HG02884 (cell line): ENCODE measurements around the gene USP10.

Experiments used
- ATAC-seq: cut with Tn5 transposase; IDR thresholded peaks from one replicate; pipeline ENCODE4 v1.9.1; 2021; ENCODE audit warnings: mild to moderate bottlenecking, moderate library complexity; ENCODE audit not compliant: unreplicated experiment

USP10 gene

DNA sequence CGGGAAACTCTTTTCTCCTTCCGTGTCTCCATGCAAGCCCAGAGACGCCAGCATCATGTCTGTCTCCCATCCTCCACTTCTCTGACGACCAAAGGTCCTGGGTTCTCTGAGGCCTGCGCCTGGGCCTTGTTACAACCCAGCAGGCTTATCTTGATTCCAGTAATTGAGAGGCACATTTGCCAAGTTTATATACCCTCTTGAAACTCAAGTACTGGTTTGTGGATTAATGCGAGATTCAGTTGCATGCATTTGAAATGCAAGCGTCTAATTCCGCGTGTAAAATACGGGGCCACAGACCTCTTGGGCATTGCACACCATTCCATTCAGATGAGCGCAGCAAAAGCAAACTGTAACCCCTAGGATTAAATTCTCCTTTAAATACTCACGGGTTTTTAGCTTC lies 91.3 kb downstream of the USP10 start:
- no peak for ATAC-seq

DNA sequence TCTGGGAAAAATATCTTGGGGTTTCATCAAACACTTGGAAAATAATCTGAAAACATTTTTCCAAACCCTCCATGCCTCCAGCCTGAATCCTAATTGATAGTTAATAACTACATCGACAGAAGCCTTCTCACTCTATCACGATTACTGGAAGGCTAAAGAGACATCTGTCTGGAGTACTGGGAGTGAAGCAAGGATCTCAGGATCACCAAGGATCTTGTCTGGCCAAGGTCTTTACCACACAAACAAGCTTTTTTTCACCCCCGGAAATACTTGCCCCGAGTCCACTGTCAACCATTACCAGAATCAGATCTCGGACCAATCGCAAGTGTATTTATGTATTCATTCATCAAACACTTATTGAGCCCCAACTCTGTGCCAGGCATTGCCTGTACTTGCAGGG lies 91.7 kb downstream of the USP10 start:
- no peak for ATAC-seq

DNA sequence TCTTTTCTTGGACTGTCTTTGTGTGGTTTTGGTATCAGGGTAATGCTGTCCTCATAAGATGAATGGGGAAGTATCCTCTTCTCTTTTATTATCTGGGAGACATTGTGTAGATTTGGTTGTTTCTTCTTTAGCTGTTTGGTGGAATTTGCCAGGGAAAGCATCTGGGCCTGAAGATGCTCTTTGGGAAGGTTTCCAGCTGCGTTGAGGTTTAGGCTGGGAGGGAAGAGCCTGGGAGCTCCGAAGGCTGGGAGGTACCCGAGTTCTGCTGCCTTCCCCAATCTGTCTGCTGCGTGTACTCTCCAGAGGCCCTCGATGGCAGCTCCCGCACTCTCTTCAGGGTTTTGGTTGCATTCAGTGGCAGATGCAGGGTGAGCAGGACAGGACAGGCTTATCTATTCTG lies 94.4 kb downstream of the USP10 start:
- no peak for ATAC-seq

DNA sequence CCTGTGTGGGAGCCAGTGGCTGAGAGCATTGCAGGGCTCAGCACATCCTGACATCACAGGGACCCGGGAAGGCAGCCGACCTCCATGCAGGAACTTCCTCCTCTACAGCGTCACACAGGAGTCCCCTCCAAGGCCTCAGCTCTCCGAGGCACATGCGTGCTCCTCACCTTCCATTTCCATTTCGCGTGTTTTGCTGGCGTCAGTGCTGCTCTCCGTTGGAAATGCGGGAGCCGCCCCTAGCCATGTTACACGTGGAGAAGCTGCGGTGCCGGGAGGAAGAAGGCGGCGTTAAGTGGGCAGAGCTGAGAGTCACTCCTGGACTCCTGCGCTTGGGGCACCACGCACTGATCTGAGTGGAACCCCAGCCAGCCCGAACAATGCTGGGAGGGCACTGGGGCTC lies 94.8 kb downstream of the USP10 start:
- no peak for ATAC-seq

DNA sequence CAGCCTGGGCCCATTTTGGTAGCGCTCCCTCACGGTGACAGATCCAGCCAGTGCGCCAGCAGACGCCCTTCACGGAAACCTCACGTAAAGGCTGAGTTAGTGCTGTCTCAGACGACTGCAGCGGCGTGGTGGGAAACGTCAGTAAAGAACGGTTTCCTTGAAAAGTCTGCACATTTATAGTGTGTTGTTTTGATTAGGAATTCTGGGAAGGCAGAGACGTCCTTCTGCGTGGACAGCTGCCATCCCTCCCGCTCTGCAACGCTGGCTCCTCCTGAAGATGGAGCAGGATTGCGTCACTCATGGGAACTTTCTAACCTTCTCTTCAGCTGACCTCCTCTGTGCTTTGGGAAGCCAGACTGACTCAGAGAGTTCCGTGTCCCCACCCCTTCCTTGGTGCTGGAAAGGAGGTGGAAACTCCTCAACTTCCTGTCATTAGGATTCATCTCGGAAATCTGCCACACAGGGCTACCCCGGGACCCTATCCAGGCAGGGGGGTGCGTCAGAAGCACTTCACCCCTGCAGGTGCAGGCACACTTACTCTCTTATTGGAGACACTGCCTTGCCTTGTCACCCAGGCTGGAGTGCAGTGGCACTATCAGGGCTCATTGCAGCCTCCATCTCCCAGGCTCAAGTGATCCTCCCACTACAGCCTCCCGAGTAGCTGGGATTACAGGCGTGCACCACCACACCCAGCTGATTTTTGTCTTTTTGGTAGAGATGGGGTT lies 95.7 kb downstream of the USP10 start:
- ATAC-seq, result no peak

DNA sequence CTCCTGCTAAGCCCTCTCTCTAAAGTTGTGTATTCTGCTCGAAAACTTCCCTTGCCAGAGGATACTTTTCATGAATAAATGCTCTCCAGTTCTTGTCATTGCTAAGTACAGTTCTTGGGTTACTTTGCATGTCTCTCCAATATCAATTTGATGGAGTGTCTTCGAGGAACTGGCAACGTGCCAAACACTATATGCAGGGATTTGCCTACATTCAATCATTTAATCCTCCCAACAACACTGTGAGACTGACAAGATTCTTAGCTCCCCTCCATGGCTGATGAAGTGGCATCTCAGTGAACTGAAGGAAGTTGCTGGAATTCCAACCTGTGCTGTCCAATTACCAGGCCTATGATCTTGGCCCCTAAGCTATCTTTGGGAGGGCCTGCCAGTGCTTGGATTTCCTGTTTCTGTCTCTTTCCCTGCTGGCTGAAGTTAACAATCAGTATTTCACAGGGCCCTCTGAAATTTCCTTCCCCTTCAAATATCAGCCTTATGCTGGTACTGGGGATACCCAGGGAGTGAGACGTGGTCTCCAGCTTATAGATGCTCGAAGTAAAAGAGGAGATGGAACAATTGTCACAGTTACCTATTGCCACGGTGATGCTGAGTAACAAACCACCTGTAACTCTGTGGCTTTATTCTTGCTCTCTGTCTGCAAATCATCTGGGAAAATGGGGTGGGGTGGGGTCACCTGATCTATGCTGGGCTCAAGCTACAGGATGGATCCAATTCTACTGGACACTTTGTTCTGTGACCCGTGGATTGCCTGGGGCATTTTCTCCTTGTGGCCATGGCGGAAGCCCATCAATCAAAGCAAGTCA lies 100.6 kb downstream of the USP10 start:
- ATAC-seq, result no peak

DNA sequence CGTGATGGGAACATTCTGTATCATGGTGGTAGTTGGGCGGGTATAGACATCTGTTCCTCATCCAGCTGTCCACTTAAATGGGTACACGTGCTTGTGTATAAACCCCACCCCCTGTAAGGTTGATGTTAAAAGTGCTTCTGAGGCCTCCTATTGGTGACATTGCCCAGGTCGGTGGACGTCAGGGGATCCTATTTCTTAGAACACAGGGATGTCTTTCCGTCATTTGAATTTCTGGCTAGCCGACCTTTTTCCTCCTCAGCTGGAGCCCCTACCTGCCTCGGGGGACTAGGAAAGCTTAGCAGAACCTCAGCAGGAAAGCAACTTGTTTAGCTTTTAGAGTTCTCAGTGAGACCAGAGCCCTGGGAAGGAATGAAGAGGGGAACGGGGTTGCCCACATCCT lies 103.3 kb downstream of the USP10 start:
- no peak for ATAC-seq

DNA sequence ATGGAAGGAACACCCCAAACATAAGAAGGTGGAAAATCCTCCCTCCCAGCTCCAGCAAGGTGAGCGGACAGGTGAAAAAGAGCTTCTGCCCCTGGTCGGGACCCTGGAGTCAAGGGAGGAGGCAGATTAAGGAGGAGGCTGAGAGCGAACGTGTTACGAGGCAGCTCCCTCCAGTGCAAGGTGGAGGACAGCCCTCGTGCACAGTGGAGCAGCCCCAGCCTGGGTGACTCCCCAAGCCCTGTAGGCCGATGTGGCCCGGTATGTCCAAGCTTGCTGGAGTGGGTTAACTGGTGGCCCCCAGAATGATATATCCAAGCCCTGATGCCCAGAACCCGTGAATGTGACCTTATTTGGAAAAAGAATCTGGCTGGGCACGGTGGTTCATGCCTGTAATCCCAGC lies 104.5 kb downstream of the USP10 start:
- ATAC-seq, result no peak

DNA sequence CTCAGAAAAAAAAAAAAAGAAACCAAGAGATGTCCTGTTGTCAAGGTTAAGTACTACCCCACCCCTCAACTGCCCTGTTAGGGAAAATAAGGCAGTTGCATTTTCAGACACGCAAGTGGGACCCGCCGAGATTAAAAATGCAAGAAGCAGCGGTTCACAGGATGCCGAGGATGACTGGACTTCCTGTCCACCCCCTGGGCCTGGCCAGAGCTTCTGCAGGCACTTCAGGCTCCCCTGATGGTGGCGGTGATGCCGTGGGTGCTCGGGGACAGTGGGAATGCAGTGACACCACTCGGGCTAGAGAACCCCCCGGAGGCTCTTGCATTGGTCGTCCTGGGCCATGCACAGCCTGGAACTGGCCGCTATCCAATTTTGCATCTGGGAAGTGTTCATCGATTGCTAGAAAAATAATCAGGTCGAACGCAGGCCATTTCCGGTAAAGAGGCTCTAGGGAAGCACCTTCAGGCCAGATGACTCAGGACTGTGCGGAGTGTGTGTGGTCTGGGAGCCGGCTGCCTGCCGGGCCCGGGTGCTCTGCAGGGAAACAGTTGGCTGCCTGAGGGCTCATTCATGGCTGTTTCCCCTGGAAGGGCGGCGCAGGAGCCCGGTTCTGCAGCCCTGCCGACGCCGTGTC lies 106.6 kb downstream of the USP10 start:
- ATAC-seq, result no peak

DNA sequence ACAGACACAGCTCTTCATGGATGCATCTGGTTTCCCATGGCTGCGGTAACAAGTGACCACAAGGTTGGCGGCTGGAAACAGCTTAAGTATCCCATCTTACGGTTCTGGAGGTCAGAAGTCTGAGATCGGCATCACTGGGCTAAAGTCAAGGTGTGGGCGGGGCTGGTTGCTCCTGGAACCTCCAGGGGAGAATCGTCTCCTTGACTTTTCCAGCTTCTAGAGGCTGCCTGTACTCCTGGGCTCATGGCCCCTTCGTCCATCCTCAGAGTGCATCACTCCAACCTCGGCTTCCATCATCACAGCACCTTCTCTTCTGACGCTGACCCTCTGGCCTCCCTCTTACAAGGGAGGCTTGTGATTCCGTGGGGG lies 107.1 kb downstream of the USP10 start:
- no peak for ATAC-seq

DNA sequence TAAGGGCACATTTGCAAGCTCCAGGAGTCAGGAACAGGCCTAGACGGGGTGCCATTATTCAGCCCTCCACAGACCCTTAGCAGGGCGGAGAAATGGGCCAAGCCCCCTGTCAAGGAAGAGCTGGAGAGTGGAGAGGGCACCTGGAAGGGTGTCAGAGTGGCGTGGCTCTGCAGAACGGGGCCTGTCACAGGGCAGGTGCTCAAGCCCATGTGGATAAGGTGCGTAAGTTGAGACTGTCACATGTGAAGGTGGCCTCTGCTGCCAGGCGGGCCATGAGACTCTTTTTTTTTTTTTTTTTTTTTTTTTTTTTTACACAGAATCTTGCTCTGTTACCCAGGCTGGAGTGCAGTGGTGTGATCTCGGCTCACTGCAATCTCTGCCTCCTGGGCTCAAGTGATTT lies 108.0 kb downstream of the USP10 start:
- no peak for ATAC-seq

DNA sequence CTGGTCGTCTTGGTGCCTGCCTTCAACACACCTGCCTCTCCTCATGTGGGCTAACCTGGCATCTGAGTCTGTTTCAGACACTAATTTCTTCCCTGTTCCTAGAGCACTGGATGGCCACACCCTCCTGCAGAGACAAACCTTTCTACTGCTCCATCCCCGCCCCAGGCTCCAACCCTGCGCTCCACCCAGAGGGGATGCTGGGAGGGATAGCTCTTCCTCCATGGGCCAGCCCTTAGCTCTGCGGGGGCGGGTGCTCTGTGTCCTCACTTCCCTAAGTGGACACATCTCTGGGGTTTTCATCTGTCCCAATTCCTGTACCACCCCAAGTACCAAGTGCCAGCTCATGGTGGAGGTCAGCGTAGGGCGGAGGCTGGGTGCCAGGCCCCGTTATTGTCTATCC lies 109.0 kb downstream of the USP10 start:
- no peak for ATAC-seq

DNA sequence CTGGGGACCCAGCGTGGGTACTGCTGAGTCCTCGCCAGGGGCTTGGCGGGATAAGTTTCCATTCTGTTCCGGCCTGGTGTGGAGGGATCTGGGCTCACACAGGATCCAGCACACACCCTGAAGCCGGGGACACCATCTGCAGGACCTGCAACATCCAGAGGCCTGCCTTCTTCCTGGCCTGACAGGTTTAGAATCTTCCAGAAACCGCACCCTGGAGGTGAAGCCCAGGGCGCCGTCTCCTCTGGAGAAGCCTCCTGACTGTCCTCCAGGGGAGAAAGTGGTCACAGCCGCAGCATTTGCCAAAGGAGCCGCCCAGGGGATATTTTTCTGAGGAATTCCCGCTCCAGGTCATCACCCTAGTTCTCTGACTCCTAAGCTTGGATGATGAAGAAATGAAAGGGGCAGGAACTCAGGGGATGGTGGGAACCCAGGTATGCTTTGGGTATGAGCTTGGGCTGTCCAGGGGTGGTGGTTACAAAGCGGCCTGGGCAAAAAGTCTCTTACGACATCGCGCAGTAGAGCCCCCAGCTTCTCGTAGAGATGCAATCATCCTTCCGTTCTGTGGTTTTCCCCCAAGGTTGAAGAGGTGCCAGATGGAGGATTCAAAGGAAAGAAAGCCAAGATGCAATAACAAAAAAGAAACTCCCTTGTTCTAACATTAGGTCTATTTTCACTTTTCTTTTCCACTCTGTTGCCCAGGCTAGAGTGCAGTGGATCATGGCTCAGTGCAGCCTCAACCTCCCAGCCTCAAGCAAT lies 110.9 kb downstream of the USP10 start:
- no peak for ATAC-seq

DNA sequence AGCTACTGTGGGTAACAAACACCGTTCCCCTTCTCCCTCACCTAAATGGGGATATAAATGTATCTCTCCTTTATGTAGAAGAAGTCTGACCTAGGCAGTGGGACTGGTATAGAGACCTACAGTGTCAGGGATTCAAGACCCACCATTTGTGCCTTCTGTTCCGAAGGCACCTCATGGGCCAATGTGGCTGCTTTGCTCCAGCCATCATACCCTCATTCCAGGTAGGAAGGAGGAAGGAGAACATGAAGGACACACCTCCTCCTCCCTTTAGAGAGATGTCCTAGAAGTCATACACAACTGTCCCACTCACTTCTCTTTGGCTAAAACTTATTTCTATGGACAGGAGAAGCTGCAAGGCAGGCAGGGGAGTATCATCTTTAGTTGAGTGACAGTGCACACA lies 111.7 kb downstream of the USP10 start:
- ATAC-seq, result no peak

DNA sequence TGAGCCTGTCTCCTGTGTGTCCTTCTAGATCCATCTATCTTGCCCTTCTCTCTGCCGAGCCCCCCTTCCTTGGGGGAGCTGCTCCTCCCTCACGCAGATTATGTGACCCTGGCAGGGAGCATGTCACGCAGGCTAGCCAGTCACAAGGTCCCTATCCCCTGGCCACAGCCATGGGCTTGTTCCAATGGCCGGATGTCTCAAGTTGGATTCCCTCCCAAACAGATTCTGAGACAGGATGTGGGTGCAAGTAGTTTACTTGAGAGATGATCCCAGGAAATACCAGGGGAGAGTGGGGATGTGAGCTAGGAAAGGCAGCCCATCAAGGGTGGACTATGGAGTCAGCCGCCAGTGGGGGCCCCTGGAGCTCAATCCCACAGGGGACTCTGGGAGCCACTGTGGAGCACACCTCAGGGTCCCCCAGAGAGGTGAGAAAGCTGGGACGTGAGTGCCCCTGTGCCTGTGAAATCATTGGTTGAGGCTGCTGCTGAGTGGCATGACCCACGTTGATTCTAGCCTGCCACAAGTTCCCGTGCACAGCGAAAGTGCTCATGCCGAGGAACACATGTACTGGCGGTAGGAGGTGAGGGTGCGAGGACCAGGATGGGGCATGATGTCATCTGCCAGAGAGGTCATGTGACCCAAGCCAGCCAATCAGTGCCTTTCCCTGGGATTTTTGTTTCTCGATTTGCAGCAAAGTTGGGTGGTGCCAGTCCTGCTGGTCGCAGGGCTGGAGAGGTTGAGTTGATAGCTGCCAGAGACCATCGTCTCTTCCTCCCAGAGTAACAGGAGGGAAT lies 113.5 kb downstream of the USP10 start:
- no peak for ATAC-seq

DNA sequence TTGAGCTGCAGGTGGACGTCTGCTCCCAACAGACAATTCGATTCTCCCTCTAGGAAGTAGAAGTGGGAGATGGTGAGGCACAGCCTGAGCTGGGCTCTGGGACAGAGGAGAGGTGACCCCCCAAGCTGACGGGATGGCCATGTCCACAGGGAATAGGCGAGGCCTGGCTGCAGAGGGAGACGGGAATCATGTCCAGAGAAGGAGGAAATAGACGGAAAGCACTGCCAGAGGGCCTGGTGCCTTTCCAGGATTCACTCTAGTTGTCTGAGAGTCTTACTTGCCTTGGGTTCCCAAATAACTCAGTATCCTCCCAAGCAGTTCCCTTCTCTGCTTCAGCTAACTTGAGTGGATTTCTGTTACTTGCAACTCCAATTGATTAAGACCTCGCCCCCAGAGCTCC lies 115.7 kb downstream of the USP10 start:
- ATAC-seq, result no peak

DNA sequence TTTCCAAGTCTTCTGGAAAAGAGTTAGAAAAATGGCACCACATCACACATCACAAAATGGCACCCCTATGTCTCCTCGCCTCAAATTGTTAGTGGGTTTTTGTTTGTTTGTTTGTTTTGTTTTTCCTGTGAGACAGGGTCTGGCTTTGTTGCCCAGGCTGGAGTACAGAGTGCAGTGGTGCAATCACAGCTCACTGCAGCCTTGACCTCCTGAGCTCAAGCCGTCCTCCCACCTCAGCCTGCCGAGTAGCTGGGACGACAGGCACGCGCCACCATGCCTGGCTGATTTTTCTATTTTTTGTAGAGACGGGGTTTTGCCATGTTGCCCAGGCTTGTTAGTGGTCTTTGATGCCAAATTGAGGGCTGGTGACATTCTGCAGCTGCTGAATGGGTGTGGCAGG lies 116.2 kb downstream of the USP10 start:
- ATAC-seq, result no peak

DNA sequence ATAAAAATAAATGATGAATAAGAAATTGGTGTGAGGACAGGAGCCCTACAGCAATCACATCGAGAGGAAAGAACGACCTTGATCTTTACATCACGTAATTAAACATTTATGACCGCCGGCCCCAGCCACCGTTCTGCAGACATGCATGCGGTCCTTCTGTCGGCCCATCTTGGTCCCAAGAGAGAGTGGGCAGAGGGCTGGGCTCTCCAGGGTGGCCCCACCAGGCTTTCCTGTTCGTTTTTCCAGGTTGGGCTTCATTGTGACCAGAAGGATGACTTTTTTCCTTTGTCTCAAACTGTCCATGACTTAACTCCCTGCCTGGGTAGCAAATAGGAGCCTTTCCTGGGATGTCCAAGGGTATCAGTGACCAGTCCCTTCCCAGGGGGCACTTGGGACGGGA lies 116.7 kb downstream of the USP10 start:
- no peak for ATAC-seq

DNA sequence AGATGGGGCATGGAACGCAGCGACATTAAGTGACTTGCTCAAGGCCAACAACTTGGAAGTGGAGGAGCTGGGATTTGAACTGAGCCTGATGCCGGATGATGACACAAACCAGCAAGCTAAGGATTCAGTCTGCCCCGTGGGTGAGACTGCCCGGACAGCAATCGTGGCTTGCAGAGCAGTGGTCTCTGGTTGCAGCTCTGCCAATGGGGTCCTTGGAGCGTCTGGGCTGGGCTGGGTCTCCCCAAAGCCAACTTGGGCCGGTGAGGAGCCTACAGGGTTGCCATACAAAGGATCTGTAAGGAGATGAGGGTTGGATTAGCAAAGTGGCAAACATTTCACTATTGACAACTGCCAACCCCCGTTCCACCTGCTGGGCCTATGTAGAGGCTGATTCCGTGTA lies 117.4 kb downstream of the USP10 start:
- ATAC-seq, result no peak

DNA sequence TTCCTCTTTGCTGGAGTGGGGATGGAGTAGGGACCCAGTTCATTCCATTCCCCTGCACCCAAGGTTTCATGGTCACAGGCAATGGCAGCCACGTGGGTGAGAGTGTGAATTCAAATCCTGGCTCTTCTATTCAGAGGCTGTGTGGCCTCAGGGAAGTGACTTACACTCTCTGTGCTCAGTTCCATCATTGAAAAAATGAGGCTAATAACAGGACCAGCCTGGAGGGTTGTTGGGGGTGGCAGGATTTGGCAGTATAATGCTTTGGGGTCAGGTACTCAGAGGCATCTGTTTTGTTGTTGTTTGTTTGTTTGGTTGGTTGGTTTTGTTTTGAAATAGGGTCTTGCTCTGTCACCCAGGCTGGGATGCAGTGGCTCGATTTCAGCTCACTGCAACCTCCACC lies 117.8 kb downstream of the USP10 start:
- ATAC-seq, result no peak

DNA sequence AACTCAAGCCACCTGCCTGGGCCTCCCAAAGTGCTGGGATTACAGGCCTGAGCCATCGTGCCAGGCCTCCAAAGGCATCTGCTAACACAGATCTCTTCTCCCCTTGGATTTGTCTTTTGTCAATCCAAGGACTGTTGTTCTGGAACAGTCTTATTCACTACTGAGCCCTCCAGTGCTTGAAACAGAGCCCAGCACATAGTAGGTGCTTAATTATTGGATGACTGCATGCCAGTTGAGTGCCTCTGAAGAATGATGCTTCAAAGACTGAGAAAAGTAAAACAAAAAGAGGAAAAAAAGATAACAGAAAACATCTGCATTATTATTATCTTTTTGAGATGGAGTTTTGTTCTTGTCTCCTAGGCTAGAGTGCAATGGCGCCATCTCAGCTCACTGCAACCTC lies 118.3 kb downstream of the USP10 start:
- ATAC-seq, result no peak
